Chondrocyte (in vitro differentiated cells): ENCODE measurements around the gene LRMDA. TPM values are rescaled to one million over a fixed set of nuclear protein-coding genes. Genes with fewer than 3 reads are reported as not detected.

ENCODE experiments used
- DNase-seq: peaks from one replicate; pipeline ENCODE4 v3.0.0; 2021; ENCODE audit warnings: mixed read lengths, low spot score
- H3K27ac Mint-ChIP-seq: one replicate; pipeline ENCODE4 v1.8.0; 2021; ENCODE audit warnings: mild to moderate bottlenecking, moderate library complexity, mixed read lengths; ENCODE audit not compliant: unreplicated experiment
- H3K27me3 Mint-ChIP-seq: 2 replicates; pipeline ENCODE4 v1.8.0; 2021; ENCODE audit warnings: low read depth, mixed read lengths
- H3K36me3 Mint-ChIP-seq: 2 replicates; pipeline ENCODE4 v1.8.0; 2021; ENCODE audit warnings: low read depth, mixed read lengths
- H3K4me1 Mint-ChIP-seq: 2 replicates; pipeline ENCODE4 v1.8.0; 2021; ENCODE audit warnings: low read depth, mild to moderate bottlenecking, mixed read lengths
- H3K4me3 Mint-ChIP-seq: one replicate; pipeline ENCODE4 v1.8.0; 2021; ENCODE audit warnings: mild to moderate bottlenecking, moderate library complexity, mixed read lengths; ENCODE audit not compliant: unreplicated experiment
- H3K9me3 Mint-ChIP-seq: 2 replicates; pipeline ENCODE4 v1.8.0; 2021; ENCODE audit warnings: low read depth, mixed read lengths
- total RNA-seq: library from RNA; stranded (reverse); gene quantifications from 3 replicates; pipeline ENCODE4 v1.2.1, GENCODE V29; 2021
- TF ChIP-seq, protein P1 (sequence below): fragments of 200-600 bp; sonication (generic); IDR thresholded peaks from 2 replicates; pipeline ENCODE4 v1.5.0; 2021; ENCODE audit warnings: antibody characterized with exemption, mild to moderate bottlenecking, moderate library complexity

Gene LRMDA
- total RNA-seq, 1 donor from 2014 or later, result 2.8 TPM

GRCh38 chr10:75695994-75696393 lies 264.6 kb downstream of the LRMDA start:
- Mint-ChIP-seq H3K4me1 (no peaks in the 10 kb centered on the region), H3K27me3 (peaks cover 16% of the 10 kb centered on the region), H3K36me3 (no peaks in the 10 kb centered on the region), H3K9me3 (peaks cover 5% of the 10 kb centered on the region), H3K27ac (no peak overlapping the region), H3K4me3 (no peak overlapping the region)
- no peak for DNase-seq
- TF ChIP-seq, protein P1, sequence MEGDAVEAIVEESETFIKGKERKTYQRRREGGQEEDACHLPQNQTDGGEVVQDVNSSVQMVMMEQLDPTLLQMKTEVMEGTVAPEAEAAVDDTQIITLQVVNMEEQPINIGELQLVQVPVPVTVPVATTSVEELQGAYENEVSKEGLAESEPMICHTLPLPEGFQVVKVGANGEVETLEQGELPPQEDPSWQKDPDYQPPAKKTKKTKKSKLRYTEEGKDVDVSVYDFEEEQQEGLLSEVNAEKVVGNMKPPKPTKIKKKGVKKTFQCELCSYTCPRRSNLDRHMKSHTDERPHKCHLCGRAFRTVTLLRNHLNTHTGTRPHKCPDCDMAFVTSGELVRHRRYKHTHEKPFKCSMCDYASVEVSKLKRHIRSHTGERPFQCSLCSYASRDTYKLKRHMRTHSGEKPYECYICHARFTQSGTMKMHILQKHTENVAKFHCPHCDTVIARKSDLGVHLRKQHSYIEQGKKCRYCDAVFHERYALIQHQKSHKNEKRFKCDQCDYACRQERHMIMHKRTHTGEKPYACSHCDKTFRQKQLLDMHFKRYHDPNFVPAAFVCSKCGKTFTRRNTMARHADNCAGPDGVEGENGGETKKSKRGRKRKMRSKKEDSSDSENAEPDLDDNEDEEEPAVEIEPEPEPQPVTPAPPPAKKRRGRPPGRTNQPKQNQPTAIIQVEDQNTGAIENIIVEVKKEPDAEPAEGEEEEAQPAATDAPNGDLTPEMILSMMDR, result no peak

DNA sequence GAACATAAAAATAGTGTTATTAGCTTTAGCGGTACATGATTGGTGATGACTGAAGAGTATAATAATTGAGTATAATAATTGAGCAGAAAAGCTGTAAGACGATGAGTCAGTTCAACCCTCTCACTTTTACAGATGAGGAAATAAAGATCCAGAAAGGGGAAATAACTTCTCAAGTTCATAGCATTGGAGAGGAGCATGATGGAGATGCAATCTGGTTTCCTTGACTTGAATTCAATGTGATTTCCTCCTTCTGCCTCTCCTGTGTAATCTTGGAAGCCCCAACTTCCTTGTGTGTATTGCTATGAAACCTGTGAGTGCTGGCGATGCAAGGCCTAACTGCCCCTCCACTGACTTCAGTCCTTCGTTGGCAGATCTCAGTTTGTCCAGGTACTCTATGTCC lies 265.1 kb downstream of the LRMDA start:
- no peaks in the 10 kb centered on the region for H3K36me3 Mint-ChIP-seq
- H3K27me3 Mint-ChIP-seq, result peaks cover 16% of the 10 kb centered on the region
- no peaks in the 10 kb centered on the region for H3K4me1 Mint-ChIP-seq

DNA sequence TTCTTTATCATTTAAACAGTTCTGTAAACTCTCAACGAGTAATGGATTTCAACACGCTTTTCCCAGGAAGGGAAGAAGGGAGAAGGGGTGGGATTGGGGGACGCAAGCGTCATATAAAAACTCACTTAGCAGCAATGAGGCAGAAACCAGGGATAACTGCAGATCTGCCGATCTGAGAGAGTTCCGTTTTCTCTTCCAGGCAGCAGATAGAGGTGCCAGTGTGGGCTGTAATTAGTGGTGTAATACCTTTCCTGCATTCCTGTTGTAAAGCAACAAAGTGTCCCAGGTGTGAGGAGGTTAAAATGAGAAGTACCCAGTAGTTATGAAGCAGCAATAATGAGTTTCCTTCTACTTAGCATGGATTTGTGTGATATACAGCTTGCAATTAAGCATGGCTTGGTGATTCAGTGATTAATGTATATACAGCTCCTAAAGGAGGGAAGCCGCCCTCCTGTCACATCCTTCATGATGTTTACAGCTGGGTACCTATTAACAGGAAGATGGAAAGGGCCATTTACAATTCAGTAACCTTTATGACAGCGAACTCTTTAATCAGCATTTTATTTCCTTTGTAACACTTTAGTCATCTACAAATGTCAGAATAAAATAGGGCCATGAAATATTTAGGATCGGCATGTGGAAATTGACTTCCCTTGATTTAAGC lies 271.9 kb downstream of the LRMDA start:
- TF ChIP-seq, protein P1, result no peak
- Mint-ChIP-seq H3K36me3 (peaks cover 2% of the 10 kb centered on the region), H3K4me1 (no peaks in the 10 kb centered on the region), H3K4me3 (no peak overlapping the region), H3K9me3 (peaks cover 5% of the 10 kb centered on the region), H3K27me3 (peaks cover 25% of the 10 kb centered on the region), H3K27ac (no peak overlapping the region)
- no peak for DNase-seq

More for the DNA sequence above, 265.1 kb downstream of the LRMDA start:
- TF ChIP-seq, protein P1, result no peak
- Mint-ChIP-seq H3K9me3 (peaks cover 5% of the 10 kb centered on the region), H3K4me3 (no peak overlapping the region), H3K27ac (no peak overlapping the region)
- DNase-seq, result no peak

DNA sequence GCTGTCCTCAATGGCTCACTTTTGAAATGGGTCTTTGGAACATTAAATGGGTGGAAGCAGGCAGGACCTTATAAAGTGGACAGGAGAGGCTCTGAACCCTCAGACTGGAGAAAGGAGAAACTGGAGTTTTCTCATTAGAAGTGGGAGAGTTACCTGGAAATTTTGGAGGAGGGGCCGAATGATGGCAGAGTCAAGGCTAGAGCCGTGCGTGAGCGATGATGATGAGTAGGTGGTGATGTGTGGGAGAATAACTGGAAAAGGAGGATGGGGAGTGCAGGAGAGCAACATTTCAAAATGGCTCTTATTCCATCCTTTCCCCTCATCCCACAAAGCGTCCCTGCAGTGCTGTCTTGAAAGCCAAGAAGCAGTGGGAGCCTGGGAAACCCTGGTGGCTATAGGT lies 274.0 kb downstream of the LRMDA start:
- Mint-ChIP-seq H3K36me3 (peaks cover 2% of the 10 kb centered on the region), H3K4me3 (no peak overlapping the region), H3K27ac (no peak overlapping the region), H3K9me3 (no peaks in the 10 kb centered on the region), H3K4me1 (no peaks in the 10 kb centered on the region), H3K27me3 (peaks cover 27% of the 10 kb centered on the region)
- DNase-seq, result no peak
- TF ChIP-seq, protein P1, result no peak

DNA sequence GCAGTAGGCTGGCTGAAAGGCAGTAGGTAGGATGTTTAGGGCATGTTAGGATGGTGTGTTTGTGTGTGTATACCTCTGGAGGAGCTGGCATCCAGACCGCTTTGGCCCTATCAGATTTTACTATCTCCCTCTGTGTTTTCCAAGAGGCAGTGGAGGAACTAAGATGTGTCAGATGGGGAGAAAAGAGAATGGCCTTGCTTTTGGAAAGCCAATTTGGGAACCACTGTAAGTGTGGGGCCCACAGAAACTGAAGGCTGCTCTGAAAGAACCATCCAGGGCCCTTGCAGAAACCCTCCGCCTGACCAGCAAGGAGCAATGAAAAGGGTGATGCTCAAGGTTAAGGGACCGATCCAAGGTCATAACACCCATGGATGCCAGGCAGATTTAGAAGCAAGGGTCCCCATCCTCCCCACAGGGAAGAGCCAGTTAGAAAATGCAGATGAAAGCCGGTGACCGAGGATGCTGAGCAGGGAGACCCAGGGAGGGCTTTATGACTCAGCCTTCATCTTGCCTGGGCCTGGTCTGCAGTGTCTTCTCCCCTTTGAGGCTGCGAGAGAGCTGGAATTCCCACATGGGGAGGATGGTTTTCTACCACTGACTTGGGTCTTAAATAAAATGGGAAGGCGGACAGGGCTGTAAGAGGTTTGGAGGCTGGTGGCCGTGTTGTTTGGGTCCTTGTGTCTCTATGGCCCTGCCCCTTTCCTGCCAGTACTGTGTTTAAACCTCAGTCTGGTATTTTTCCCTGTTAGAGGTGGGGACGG lies 275.8 kb downstream of the LRMDA start:
- TF ChIP-seq, protein P1, result no peak
- Mint-ChIP-seq H3K36me3 (peaks cover 2% of the 10 kb centered on the region), H3K27me3 (peaks cover 30% of the 10 kb centered on the region), H3K4me1 (no peaks in the 10 kb centered on the region), H3K27ac (no peak overlapping the region), H3K9me3 (no peaks in the 10 kb centered on the region), H3K4me3 (no peak overlapping the region)
- no peak for DNase-seq
